ENCODE data around the gene MCF2L. TPM values are rescaled to one million over a fixed set of nuclear protein-coding genes. Genes with fewer than 3 reads are reported as not detected.

MCF2L gene
- total and polyA plus RNA-seq, 9 of the 15 experiments (the other 6 are each of a cell fraction or from before 2014, with no cell fraction given): 0.05 to 0.25 (median 0.18) TPM; not detected in 5

- TF ChIP-seq NCOA4 (IDR thresholded peaks at IDR 0.05; ENCODE audit: partially characterized antibody) (no peak), TEAD2 (tag; IDR thresholded peaks at IDR 0.05) (no peak), PRMT5 (CRISPR knock-in tag; IDR thresholded peaks at IDR 0.05) (no peak), BACH1 (tag; IDR thresholded peaks at IDR 0.05) (no peak)
Measured at GRCh38 chr13:113041896-113042295, 72.9 kb downstream of the MCF2L start (continued).

GRCh38 chr13:113042456-113042855 is 73.4 kb downstream of the MCF2L start:
- Histone ChIP-seq H3K27ac (ENCODE audit: extremely low read depth, low read depth, low read length) (no peak overlapping the region), H3K79me2 (ENCODE audit: control insufficient read depth, insufficient read depth, low read length) (no peaks in the 10 kb centered on the region), H3K4me1 (replicated peaks in 1 of 2; ENCODE audit: control insufficient read depth in 2 of 2, insufficient read depth in 2 of 2, low read length in 2 of 2) (peaks cover 0 to 1% of the 10 kb centered on the region in 2 experiments; a peak in 2 of 5 replicates), H3K9me3 (replicated peaks; ENCODE audit: control insufficient read depth, insufficient read depth, low read depth, low read length) (no peaks in the 10 kb centered on the region), H4K20me1 (replicated peaks; ENCODE audit: control insufficient read depth, insufficient read depth, low read length) (no peaks in the 10 kb centered on the region; the same call in 1 of the 2 replicates), H3K4me3 (no peak overlapping the region), H3K9me1 (ENCODE audit: control insufficient read depth, insufficient read depth, low read length) (no peaks in the 10 kb centered on the region), H3K36me3 (ENCODE audit: control insufficient read depth, insufficient read depth, low read length) (no peaks in the 10 kb centered on the region), H3K9ac (ENCODE audit: insufficient read depth in 1 of 2, low read depth in 2 of 2, low read length in 2 of 2) (no peak overlapping the region), H3K4me2 (ENCODE audit: insufficient read depth, low read length) (no peak overlapping the region), H3K27me3 (ENCODE audit: control insufficient read depth in 2 of 2, insufficient read depth in 2 of 2, low read length in 2 of 2) (peaks cover 34 to 63% of the 10 kb centered on the region in 2 experiments), H2AFZ (ENCODE audit: low read depth, low read length) (no peak overlapping the region)
- ChIA-PET POLR2A (interaction anchor here (0.6 kb wide), 2 partner anchors 72 to 734 kb away, joined by 4 read pairs; no protein-coding TSS in a partner anchor), CTCF (ENCODE audit: low intra/inter-chr PET ratio) (no interaction called here)
- FAIRE-seq: no peak
- no peak for DNase-seq (ENCODE audit: extremely low read depth in 1 of 4, low spot score in 3 of 4)
- in situ Hi-C loops (cut with MboI): no loop called here
- no TSS peak for BruUV-seq (replicated peaks)
- ATAC-seq: no peak
- intact Hi-C loops (cut with micrococcal nuclease): no loop called here
- 2% methylated on average over 7 of the region's 20 CpGs for WGBS (ENCODE audit: insufficient coverage, low coverage, missing lambda C conversion rate)
- TF ChIP-seq SOX6 (IDR thresholded peaks at IDR 0.05) (no peak), ZNF398 (CRISPR knock-in tag; IDR thresholded peaks at IDR 0.05) (no peak), BCLAF1 (IDR thresholded peaks at IDR 0.05; ENCODE audit: borderline replicate concordance in 1 of 2, control insufficient read depth in 1 of 2, low read depth in 2 of 2, low read length in 1 of 2) (no peak), TAF9B (IDR thresholded peaks at IDR 0.05; ENCODE audit: partially characterized antibody) (no peak), PCBP1 (IDR thresholded peaks at IDR 0.05; ENCODE audit: low read depth, low read length, poor library complexity, severe bottlenecking) (no peak), RREB1 (CRISPR knock-in tag; IDR thresholded peaks at IDR 0.05) (no peak)

All from K562 (cell line).